GM19099 (cell line): ENCODE measurements around the gene MATN1.

Source experiments
- POLR2A ChIP-seq: IDR thresholded peaks from 3 replicates; pipeline ENCODE4 v1.6.1; 2011; ENCODE audit warnings: low read depth; ENCODE audit not compliant: insufficient read length; ENCODE audit errors: extremely low read depth

Gene MATN1

DNA sequence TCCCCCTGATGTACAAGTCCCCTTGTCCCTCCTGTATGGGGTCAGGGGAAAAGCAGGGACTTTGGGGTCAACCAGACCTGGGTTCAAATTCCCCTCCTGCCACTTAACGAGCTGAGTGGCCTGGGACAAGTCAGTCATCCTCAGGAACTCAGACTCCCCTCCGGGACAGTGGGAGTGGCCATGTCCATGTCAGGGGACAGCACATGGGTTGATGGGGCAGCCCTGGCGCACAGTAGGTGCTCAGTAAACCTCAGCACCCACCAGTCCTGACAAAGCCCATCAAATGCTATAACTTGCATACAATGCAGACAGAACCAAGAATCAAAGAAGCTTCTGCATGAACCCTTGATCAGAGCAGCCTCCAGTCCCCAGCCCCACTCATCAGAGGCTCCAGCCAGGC is 30.0 kb downstream of the MATN1 start:
- TF ChIP-seq POLR2A: no peak

DNA sequence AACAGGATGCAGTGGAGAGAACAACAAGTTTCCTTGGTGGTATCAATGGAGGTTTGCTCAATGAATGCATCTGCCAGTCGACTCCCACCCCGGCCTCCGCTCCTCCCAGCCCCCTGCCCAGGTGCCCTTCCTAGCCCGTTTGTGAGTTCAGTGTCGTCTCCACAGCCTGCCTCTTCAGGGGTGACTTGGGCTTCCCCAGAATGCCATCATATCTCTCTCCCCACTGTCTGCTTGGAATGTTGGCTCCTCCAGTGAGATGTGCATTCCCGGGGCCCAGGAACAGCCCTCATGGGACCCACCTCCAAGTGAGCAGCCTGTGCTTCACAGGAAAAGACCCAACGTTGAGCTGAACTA is 30.5 kb downstream of the MATN1 start:
- no peak for TF ChIP-seq POLR2A

DNA sequence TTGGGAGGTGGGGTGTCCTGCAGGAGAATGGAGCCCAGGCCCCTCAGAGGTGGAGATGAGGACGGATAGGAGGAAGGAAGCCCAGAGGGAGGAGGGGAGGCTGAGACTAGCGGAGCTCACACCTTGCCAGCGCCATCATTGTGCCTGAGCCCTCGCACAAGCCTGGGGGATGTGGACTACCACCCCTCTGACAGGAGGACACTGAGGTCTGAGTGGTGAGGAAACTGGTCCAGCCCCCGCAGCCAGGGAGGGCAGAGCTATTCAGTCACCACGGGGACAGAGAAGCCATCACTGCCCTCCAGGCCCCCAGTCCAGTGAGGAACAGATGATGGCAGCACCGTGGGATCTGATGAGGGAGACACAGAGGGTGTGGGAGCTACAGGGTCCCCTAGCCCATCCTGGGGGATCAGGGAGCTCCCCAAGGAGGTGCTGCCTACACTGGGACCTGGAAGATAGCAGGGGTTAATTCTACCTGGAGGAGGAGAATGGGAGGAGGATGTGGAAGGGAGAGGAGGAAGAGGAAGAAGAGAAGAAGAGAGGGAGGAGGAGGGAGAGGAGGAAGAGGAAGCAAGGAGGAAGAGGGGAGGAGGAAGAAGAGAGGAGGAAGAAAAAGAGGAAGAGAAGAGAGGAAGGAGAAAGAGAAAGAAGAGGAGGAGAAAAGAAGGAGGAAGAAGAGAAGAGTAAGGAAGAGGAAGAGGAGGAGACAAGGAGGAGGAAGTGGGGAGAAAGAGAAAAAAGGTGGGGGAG is 31.0 kb downstream of the MATN1 start:
- TF ChIP-seq POLR2A: no peak

DNA sequence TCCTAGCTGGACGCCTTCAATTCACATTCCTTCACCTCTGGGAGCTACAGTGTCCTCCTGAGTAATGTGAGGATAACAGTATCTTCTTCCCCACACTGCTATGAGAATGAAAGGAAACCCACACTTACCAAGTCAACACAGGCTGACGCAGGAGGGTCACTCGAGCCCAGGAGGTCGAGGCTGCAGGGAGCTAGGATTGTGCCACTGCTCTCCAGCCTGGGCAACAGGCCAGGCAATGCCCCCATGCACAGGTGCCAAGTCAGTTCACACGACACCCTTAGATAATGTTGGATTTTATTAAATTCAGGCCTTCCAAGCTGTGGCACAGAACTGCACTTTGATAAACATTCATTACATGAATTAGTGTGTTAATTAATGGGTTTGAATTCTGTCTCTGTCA is 31.9 kb downstream of the MATN1 start:
- TF ChIP-seq POLR2A: no peak

DNA sequence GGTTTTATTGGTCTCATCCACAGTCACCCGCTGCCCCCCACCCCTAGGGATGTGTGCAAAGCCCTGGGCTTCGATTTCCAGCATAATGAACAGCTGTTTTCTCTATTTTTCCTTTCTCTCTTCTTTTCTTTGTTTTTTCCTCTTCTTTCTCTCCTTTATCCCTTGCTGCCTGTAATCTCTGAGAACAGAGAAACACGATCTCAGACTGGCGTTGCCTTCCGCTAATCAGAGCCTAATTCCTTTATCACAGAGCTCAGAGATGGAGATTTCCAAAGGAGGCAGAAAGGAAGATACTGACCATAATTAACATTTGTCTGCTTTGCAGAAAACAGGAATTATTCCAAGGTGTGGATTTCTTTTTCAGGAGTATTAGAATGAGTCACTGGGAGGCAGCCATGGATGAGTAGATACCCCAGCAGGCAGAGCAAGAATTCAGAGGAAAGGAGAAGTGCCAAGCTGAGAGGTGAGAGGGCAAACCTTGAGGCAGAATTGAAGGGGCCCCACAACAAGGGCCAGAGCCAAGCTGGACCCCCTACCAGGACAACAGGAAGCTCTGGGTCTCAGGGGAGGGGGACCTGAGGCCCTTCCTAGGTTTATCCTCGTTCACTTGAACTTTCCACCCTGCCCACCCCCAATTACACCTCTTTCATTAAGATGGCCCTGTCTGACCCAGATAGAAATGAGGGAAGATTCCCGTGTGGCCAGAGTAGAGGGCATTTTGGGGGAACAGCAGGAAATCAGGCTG is 33.3 kb downstream of the MATN1 start:
- TF ChIP-seq POLR2A: no peak

DNA sequence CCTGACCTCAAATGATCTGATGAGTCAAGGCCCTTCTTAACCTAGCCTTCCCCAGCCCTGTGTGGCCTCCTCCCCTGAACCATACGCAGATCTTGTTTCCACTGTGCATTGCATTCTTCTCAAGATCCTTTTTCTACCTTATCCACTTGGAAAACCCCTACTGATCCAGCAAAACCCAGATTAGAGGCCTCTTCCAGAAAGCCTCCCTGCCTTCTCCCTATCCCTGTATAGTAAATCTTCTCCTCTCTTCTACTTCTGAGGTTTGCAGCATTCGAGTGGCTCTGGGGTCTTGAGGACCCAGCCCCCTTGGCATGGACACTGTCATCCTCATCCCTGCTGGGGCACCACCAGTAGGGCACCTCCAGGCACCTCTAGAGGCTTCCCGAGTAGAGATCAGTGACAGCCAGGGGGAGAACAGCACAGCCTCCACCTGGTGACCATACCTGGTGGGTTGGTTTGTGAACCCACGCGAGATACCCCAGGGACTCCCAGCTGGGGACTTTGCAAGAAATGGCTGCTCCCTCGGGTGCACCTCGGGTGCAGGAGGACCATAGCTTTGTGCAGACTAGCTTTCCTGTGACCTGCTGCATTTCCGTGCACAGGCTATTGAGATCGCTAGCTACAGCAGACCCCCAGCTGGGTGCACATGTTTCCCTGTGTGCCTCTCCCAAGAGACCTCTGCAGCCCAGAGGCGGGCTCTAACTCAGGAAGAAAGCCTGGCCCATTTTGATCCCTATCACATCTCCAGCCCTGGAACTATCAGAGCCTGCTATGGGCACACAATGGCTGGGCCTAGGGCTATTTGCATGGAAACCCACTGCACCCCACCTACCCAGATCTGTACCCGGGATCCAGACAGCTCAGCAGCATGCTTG is 34.2 kb downstream of the MATN1 start:
- no peak for TF ChIP-seq POLR2A

DNA sequence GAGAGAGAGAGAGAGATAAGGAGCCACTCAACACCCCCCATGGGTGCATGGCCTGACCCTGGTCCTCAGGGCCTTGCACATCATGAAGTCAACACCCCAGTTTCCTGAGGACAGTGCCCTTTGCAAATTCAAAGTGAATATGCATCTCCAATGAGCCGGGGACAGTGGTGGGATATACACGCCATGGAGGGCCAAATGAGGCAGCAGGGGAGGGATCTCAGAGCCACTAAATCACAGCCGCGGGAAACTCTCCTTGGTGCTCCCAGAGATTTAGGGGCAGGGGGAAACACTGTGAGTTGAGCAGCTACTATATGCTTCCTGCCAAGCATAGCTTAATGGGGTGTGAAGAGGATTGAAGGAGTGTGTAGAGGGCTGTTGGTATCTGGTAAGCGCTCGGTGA is 35.5 kb downstream of the MATN1 start:
- TF ChIP-seq POLR2A: no peak

DNA sequence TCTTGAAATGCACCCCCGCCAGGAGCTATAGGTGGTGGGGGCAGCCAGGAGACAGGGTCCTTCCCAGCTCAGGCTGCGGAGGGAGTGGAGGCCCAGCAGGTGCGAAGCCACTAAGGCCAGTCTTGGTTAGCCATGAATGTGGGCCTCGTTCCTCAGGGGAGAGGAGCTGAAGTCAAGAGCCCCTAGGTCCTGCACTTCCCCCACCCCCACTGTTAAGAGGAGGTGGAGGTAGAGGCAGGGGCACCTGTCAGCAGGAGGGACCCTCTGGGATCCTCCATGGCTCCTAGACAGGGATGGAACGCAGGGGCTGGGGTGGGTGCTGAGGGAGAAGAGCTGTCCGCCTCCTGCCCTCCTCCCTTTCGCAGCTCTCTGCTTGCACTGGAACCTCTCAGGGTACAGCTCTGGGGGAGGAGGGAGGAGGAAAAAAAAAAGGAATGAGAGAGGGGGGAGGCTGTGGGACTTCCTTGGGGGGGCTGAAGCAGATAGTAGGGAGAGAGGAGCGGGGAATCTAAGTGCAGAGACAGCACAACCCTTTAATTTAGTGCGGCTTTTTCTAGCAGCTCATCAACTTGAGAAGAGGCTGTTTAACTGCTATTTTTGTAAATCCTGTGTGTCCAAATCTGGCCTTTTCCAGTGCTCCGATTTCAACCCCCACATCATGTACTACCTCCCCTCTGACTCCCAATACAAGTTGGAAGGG is 37.0 kb downstream of the MATN1 start:
- TF ChIP-seq POLR2A: no peak

DNA sequence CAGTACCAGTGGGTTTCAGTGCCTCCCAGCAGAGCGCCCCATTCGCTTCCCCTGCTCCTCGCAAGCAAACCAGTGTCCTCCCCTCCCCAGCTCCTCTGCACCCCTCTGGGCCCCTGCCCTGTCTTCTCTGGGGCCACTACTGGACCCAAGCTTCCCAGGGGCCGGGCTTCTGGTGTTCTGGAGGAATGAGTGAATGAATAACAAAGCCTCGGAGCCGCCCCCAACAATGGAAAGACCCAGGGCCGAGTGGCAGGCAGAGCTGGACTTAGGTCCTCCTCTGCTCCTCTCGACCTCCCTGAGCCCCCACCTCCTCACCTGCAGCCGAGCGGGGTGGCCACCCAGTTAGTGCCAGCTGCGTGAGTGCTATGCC is 37.6 kb downstream of the MATN1 start:
- TF ChIP-seq POLR2A: no peak

DNA sequence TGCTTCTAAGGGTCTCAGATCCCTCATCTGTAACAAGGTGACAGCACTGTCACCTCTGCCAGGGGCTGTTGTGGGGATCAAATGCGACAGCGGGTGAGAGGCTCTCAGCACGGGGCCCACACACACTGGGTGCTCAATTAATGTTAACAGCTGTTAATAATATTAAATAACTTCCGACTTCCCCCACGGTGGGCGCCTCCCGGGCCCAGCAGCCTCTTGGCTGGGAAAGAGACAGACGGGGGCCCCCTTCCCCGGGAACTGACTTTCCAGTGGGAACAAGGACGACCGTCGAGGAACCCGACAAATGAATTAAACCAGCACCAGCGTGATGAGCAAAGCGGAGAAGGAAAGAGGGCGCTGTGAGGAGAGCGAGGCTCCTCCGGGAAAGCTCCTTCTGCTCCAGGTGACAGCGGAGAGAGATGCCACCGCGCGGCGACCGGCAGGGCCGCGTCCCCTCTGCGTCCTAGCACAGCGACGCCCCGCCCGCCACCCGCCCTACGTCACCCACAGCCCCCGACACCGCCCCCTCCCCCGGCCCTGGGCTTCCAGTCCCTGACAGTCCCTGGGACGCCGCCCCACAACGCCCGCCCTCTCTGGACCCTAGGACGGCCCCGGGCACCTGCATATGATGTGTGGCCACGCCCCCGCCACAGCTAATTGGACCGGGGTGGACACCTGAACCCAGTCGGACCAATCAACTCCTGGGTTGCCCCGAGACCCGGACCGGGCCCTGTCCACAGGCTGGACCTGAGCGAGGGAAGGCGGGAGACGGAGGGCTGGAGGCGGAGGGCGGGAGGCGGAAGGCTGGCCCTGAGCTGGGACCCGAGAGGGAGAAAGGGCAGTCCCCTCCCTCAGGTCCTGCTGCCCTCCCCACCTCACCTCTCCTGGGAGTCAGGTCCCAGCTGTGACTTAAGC is 38.2 kb downstream of the MATN1 start:
- no peak for TF ChIP-seq POLR2A

DNA sequence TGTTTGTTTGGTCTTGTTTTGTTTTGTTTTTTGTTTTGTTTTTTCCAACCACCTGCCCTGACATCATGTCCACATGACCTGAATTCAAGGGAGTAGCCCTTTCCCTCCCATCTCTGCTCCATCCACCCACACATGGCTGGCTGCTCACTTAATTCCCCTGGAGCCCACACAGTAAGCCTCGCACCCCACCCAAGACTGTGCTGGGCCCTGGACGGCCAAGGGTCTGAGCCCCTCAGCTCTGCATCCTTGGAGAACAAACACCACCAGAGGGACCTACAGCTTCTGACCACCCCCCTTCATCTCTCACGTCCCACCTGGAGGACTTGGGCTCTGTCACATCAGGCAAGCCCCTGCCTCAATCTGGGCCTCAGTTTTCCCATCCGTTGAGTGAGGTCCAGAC is 39.1 kb downstream of the MATN1 start:
- TF ChIP-seq POLR2A: no peak

DNA sequence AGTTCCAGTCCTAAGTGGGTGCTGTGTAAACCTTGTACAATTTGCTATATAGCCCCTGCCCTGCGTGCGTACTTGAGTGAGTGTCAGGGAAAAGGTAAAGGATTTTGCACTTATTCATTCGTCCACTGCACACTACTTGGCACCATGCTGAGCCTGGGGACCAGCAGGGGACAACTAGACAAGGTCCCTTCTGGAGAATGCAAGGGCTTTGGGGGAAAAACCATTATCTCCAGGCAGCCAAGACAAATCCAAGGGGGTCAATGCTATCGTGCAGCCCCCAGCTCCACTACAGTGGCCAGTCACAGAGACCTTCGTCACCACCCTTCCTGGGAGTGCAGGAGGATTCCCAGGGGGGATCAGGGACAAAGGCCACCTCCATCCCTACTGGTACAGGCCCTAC is 39.7 kb downstream of the MATN1 start:
- no peak for TF ChIP-seq POLR2A

DNA sequence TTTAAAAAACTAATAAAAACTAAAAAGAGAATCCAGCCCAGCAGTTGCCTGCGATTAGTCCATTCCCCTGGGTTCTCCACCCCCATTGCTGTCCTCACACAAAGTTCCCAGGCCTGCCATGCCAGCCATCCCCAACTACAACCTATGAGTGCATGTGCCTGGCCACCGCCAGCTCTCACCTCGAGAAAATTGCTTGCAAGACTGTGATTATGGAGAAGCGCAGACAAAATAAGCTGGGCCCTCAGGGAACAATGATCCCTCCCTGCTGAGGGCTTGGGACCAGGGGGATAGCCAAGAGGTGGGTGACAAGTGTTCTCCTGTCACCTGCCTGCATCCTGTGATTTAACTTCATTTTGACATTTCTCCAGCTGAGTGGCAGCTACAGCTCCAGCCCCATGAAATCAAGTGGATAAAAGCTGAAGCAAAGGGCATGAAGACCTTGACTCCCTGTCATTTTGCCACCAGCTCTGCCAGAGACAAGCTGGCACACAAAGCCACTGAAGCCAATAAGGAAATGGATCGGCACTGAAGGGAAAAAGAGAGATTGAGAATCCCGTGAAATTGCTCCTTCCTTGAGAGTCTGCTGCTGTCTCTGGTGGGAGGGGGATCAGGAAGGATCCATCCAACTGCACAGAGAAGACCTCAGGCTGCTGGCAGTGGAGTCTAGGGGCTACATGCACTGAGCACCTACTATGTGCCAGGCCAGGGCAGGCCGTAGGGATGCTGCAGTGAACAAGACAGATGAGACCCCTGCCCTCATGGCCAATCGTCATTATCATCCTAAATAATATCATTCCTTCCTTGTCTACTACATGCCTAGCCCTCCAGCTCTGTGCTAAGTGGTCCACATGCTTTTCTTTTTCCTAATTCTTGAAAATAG is 40.7 kb downstream of the MATN1 start:
- TF ChIP-seq POLR2A: no peak
